Liver (tissue), 3 donors: ENCODE data around the gene CASZ1.

Experiments used
- ATF3 ChIP-seq: IDR thresholded peaks from 2 replicates; pipeline ENCODE4 v1.6.1; 2016; ENCODE audit warnings: antibody characterized with exemption
- CTCF ChIP-seq: fragments of 150-350 bp; IDR thresholded peaks from 2 replicates; pipeline ENCODE4 v1.5.1; 2017; ENCODE audit warnings: improper control_type of control experiment, low read depth, low read length; ENCODE audit not compliant: missing input control
- FOXA1 ChIP-seq: IDR thresholded peaks from 2 replicates; pipeline ENCODE4 v1.6.1; 2016; ENCODE audit warnings: antibody characterized with exemption
- JUND ChIP-seq, 2 donors: IDR thresholded peaks; 2 replicates each; pipeline ENCODE4 v1.6.1; 2016; ENCODE audit warnings: antibody characterized with exemption in 2 of 2
- MAX ChIP-seq: IDR thresholded peaks from 2 replicates; pipeline ENCODE4 v1.6.1; 2016; ENCODE audit warnings: antibody characterized with exemption
- RAD21 ChIP-seq, 2 donors: IDR thresholded peaks; 2 replicates each; pipeline ENCODE4 v1.6.1; 2016; ENCODE audit warnings: antibody characterized with exemption in 2 of 2, mild to moderate bottlenecking in 2 of 2
- REST ChIP-seq: IDR thresholded peaks from 2 replicates; pipeline ENCODE4 v1.6.1; 2016; ENCODE audit warnings: antibody characterized with exemption, mild to moderate bottlenecking
- RXRA ChIP-seq, 2 donors: IDR thresholded peaks; 2 replicates each; pipeline ENCODE4 v1.6.1; 2017 to 2018; ENCODE audit warnings: antibody characterized with exemption in 2 of 2, mild to moderate bottlenecking in 1 of 2
- TAF1 ChIP-seq: conservative IDR thresholded peaks from 2 replicates; pipeline ENCODE4 v1.6.1; 2016; ENCODE audit warnings: antibody characterized with exemption, mild to moderate bottlenecking
- YY1 ChIP-seq: IDR thresholded peaks from 2 replicates; pipeline ENCODE4 v1.6.1; 2016; ENCODE audit warnings: antibody characterized with exemption, mild to moderate bottlenecking
- ZBTB33 ChIP-seq: IDR thresholded peaks from 2 replicates; pipeline ENCODE4 v1.6.1; 2016; ENCODE audit warnings: antibody characterized with exemption
- donor health status: healthy.
- donor health status: healthy.

GRCh38 chr1:10672343-10673050 lies 123.9 kb downstream of the CASZ1 start:
- TF ChIP-seq CTCF (no peak), ATF3 (no peak), RAD21 (IDR thresholded peaks at IDR 0.05) (no peak), MAX (no peak), YY1 (no peak), RXRA (IDR thresholded peaks at IDR 0.05) (no peak), TAF1 (no peak), REST (no peak), ZBTB33 (no peak), FOXA1 (no peak), JUND (IDR thresholded peaks at IDR 0.05) (no peak)
